ENCODE data around the gene ARNT2. TPM values are rescaled to one million over a fixed set of nuclear protein-coding genes. Genes with fewer than 3 reads are reported as not detected.
"Not testable (repeated sequence)": the region's sequence is repeated elsewhere in the genome, so short reads cannot be mapped to it uniquely, and the experiment has no call there.

The ARNT2 gene
- total and polyA plus RNA-seq, 2 of the 13 experiments (the other 11 are each of a cell fraction or from before 2014, with no cell fraction given), result 0.69 to 1.7 TPM

DNA sequence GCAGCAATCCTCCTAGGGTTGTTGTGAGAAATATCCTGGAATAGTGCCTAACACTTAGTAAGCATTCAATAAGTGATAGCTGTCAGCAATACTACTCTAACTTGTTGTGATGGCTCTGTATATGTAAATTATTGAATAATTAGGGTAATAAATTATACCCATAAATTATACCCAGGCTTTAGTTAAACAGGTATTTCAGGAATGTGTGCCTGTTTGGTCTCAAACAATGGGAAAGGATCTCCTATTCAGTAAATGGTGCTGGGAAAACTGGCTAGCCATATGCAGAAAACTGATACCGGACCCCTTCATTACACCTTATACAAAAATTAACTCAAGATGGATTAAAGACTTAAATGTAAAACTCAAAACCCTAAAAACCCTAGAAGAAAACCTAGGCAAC lies 14.8 kb upstream of the ARNT2 start:
- TF ChIP-seq ATF7 (IDR thresholded peaks at IDR 0.05) (no peak), ATF7 (CRISPR knock-in tag; IDR thresholded peaks at IDR 0.05) (no peak), ZNF598 (CRISPR knock-in tag; IDR thresholded peaks at IDR 0.05; ENCODE audit: borderline replicate concordance) (no peak), HNRNPLL (IDR thresholded peaks at IDR 0.05; ENCODE audit: low read depth, low read length, poor library complexity, severe bottlenecking) (no peak), HOXA3 (CRISPR knock-in tag; IDR thresholded peaks at IDR 0.05) (no peak), ZNF761 (CRISPR knock-in tag; conservative IDR thresholded peaks at IDR 0.05) (no peak), MED13 (CRISPR knock-in tag; IDR thresholded peaks at IDR 0.05) (no peak), EP300 (IDR thresholded peaks at IDR 0.05; ENCODE audit: low read depth in 2 of 2, low read length in 2 of 2) (no peak), EP300 (CRISPR knock-in tag; IDR thresholded peaks at IDR 0.05; ENCODE audit: borderline replicate concordance) (no peak), ZNF317 (CRISPR knock-in tag; IDR thresholded peaks at IDR 0.05) (no peak), KLF6 (CRISPR knock-in tag; IDR thresholded peaks at IDR 0.05) (no peak), ZNF260 (CRISPR knock-in tag; IDR thresholded peaks at IDR 0.05; ENCODE audit: borderline replicate concordance, low read depth) (no peak), ZBTB25 (CRISPR knock-in tag; IDR thresholded peaks at IDR 0.05) (no peak), SIX4 (CRISPR knock-in tag; IDR thresholded peaks at IDR 0.05) (no peak), NBN (conservative IDR thresholded peaks at IDR 0.05) (no peak), TRAFD1 (CRISPR knock-in tag; IDR thresholded peaks at IDR 0.05; ENCODE audit: borderline replicate concordance) (no peak), POLR2G (IDR thresholded peaks at IDR 0.05; ENCODE audit: low read depth, low read length) (no peak), HNF4A (CRISPR knock-in tag; IDR thresholded peaks at IDR 0.05) (no peak)
- TF ChIP-seq, protein P1, sequence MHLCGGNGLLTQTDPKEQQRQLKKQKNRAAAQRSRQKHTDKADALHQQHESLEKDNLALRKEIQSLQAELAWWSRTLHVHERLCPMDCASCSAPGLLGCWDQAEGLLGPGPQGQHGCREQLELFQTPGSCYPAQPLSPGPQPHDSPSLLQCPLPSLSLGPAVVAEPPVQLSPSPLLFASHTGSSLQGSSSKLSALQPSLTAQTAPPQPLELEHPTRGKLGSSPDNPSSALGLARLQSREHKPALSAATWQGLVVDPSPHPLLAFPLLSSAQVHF (CRISPR knock-in tag; IDR thresholded peaks at IDR 0.05), result no peak
- no peak overlapping the region for H3K9ac ChIP-seq (ENCODE audit: insufficient read depth, low read depth, low read length)
- DNase-seq (ENCODE audit: low spot score), result no peak
- no peak for FAIRE-seq
- no peak overlapping the region for H3K4me2 ChIP-seq (ENCODE audit: low read depth, low read length)
- no peak overlapping the region for H2AFZ ChIP-seq (ENCODE audit: low read length)
- no peaks in the 10 kb centered on the region for H4K20me1 ChIP-seq (ENCODE audit: insufficient read depth, low read length)
- H3K27me3 ChIP-seq (ENCODE audit: control insufficient read depth in 1 of 2, insufficient read depth in 2 of 2, low read length in 2 of 2), result no peaks in the 10 kb centered on the region
- H3K4me3 ChIP-seq (replicated peaks in 1 of 3; ENCODE audit: insufficient read depth in 1 of 3, low read depth in 2 of 3, low read length in 3 of 3), result no peak overlapping the region
- no peak overlapping the region for H3K27ac ChIP-seq (ENCODE audit: extremely low read length, insufficient read depth, low read length)
- no peak for ATAC-seq
- H3K4me1 ChIP-seq (ENCODE audit: insufficient read depth, low read length), result no peaks in the 10 kb centered on the region
- ChIA-PET POLR2A (no interaction called here), CTCF (ENCODE audit: low intra/inter-chr PET ratio, low total read pairs) (no interaction called here)
- WGBS (ENCODE audit: low lambda C conversion rate), result 94% methylated on average over 1 of the region's 1 CpG
- H3K36me3 ChIP-seq (replicated peaks in 1 of 2; ENCODE audit: control insufficient read depth in 1 of 2, insufficient read depth in 2 of 2, low read length in 2 of 2), result no peaks in the 10 kb centered on the region
- intact Hi-C loops (cut with micrococcal nuclease; ENCODE audit: unreplicated experiment) (no loop called here), in situ Hi-C loops (cut with HindIII; ENCODE audit: extremely low pct_ligation_motif_present, low pct_unique_long_range_greater_than_20kb) (no loop called here)
- BruUV-seq (replicated peaks), result no TSS peak
- H3K9me3 ChIP-seq (ENCODE audit: low read length), result no peaks in the 10 kb centered on the region
- no peaks in the 10 kb centered on the region for H3K79me2 ChIP-seq (ENCODE audit: insufficient read depth, low read length)

GRCh38 chr15:80390942-80391341 lies 13.2 kb upstream of the ARNT2 start:
- BruUV-seq (replicated peaks); H3K4me3 ChIP-seq (replicated peaks in 1 of 3; ENCODE audit: insufficient read depth in 1 of 3, low read depth in 2 of 3, low read length in 3 of 3); FAIRE-seq; H4K20me1 ChIP-seq (ENCODE audit: insufficient read depth, low read length); H3K4me2 ChIP-seq (ENCODE audit: low read depth, low read length); POLR2A ChIA-PET; H2AFZ ChIP-seq (ENCODE audit: low read length); ATAC-seq; in situ Hi-C loops (cut with HindIII; ENCODE audit: extremely low pct_ligation_motif_present, low pct_unique_long_range_greater_than_20kb); H3K79me2 ChIP-seq (ENCODE audit: insufficient read depth, low read length); H3K9me3 ChIP-seq (ENCODE audit: low read length); DNase-seq (ENCODE audit: low spot score); H3K4me1 ChIP-seq (ENCODE audit: insufficient read depth, low read length); CTCF ChIA-PET (ENCODE audit: low intra/inter-chr PET ratio, low total read pairs); H3K9ac ChIP-seq (ENCODE audit: insufficient read depth, low read depth, low read length); H3K27ac ChIP-seq (ENCODE audit: extremely low read length, insufficient read depth, low read length); H3K27me3 ChIP-seq (ENCODE audit: control insufficient read depth in 1 of 2, insufficient read depth in 2 of 2, low read length in 2 of 2); intact Hi-C loops (cut with micrococcal nuclease; ENCODE audit: unreplicated experiment); H3K36me3 ChIP-seq (replicated peaks in 1 of 2; ENCODE audit: control insufficient read depth in 1 of 2, insufficient read depth in 2 of 2, low read length in 2 of 2): not testable (repeated sequence)
- WGBS (ENCODE audit: low lambda C conversion rate), result 52% methylated on average over 1 of the region's 1 CpG

Measured in HepG2 (cell line).